Stimulated activated CD8-positive, alpha-beta memory T cell treated with anti-CD3 and anti-CD28 coated beads, Interleukin-4, amount 100 ng/mL, for 4 hours (primary cell): ENCODE results near the gene CSGALNACT2.
A peak's percentile ranks its signal among the peaks of the same experiment; 100 is the strongest.

Experiments
- DNase-seq, 2 donors: peaks; one replicate each; pipeline ENCODE4 v3.0.0-alpha.2; 2020; ENCODE audit warnings: low read depth in 2 of 2, low spot score in 1 of 2

CSGALNACT2 gene

GRCh38 chr10:43202224-43202656, 64.0 kb downstream of the CSGALNACT2 start:
- no peak for DNase-seq

- DNase-seq: peak in 1 of 2 donors; percentile 29
These were observed 64.6 kb downstream of the CSGALNACT2 start for GRCh38 chr10:43202657-43203447.

GRCh38 chr10:43203448-43204041, 65.3 kb downstream of the CSGALNACT2 start:
- no peak for DNase-seq

DNA sequence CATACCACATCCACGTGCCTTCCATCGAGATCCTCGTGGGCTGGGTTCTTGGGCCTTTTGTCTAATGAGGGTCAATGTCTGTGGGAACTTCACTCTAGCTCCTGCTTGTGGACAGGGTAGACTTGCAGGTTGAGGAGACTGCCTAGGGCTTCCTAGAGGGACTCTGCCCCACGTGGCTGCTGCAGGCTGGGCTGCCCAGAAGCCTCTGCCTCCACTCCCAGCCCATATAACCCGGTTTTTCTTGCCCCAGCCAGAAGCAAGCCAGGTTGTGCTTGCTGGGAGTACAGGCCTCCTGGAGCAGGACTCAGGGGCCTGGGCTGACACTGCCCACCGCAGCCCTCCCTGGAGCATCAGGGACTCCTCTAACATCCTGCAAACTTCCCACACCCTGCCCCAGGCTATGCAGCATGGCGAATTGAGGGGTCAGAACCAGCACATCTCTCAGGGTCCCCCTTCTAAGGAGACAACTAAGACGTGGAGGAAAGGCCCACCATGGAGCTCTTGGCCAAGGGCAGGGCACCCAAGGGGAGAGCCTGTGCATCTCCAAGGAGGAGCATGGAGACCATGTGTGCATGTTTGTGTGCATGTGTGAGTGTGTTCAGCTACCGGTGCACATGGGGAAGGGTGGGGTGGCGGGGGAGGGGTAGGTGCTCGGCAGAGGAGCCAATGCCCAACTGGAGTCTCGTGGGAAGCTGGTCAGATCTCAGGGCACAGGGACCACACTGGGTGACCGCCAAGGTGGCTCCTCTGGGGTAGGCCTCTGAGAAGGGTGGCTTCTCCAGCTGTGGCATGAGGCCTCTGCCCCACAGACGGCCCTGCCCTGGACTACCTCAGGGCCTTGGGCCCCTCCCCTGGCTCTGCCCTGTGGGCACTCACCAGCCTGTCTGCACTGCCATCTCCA, 66.0 kb downstream of the CSGALNACT2 start:
- DNase-seq: no peak

DNA sequence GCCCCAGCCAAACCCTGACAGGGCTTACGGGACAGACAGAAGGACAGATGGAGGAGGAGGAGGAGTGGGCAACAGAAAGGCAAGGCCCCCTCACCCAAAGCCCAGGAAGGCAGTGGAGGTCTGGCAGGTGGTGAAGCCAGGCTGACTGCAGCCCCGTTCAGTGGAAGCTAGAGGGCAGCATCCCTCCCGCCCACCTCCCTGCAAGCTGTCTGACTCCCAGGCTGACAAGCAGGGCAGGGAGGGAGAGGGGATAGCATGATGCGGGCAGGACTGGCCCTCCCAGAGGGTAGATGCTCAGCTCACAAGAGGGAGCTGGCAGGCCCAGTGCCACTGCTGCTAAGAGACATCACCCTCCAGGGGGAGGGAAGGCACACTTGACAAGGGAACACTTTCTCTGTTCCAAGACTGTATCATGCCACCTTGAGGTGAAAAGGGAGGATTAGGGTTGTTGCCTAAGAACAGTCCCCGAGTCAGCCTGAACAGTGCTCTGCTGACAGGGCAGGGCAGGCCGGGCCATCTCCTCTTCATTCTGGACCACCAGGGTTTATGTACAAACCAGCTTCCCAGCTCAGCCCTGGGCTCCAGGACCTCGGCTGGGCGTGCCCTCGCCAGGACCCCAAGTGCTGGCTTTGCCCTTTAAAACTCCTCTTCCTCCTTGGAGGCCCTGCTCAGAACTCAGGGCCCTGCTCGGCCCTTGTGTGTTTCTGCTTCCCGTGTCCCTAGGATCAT, 66.9 kb downstream of the CSGALNACT2 start:
- no peak for DNase-seq

- no peak for DNase-seq
These were observed 67.6 kb downstream of the CSGALNACT2 start for GRCh38 chr10:43205681-43206390.

DNA sequence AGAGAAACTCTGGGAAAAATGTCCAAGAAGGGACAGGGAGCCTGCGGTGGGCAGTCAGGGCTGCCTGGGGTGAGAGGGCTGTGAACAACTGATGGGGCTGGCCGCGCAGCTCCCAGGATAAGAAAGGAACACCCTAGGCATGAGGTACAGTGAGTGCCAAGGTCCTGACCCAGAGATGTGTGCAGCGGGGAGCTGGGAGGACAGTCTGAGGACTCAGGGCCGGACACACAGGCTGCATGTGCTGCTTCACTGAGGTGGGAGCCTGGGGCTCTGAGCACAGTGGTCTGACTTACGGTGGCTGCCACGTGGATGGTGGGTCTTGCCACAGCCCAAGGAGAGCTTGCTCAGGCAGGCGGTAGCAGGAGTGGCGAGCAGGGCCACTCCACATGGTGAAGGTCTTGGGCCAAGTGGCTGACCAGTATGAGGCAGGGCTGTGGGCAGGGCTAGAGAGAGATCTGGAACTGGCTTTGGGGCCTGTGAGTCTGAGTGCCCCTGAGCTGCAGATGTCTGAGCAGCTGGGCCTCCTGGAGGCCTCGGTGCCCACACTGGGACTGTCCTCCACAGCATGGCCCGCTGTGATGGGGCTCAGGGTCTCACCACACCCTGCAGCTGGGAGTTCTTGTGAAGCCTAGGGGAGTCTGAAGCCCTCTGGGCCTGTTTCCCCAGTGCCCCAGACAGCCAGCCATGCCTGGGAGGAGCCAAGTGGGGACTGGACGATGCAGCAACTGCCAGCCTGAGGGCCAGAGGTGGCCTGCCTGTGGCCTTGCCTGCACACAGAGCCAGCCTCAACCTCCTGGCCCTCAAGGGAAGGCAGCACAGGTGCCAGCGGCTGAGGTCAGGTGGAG, 68.4 kb downstream of the CSGALNACT2 start:
- DNase-seq: no peak

GRCh38 chr10:43208147-43209073, 70.2 kb downstream of the CSGALNACT2 start:
- no peak for DNase-seq

- no peak for DNase-seq
These were observed 70.8 kb downstream of the CSGALNACT2 start for GRCh38 chr10:43209074-43209455.

GRCh38 chr10:43209651-43210141, 71.5 kb downstream of the CSGALNACT2 start:
- no peak for DNase-seq

GRCh38 chr10:43210556-43210955, 72.3 kb downstream of the CSGALNACT2 start:
- DNase-seq: no peak

- DNase-seq: no peak
These were observed 72.8 kb downstream of the CSGALNACT2 start for GRCh38 chr10:43211030-43211429.

- DNase-seq: no peak
These were observed 73.3 kb downstream of the CSGALNACT2 start for GRCh38 chr10:43211431-43212042.

DNA sequence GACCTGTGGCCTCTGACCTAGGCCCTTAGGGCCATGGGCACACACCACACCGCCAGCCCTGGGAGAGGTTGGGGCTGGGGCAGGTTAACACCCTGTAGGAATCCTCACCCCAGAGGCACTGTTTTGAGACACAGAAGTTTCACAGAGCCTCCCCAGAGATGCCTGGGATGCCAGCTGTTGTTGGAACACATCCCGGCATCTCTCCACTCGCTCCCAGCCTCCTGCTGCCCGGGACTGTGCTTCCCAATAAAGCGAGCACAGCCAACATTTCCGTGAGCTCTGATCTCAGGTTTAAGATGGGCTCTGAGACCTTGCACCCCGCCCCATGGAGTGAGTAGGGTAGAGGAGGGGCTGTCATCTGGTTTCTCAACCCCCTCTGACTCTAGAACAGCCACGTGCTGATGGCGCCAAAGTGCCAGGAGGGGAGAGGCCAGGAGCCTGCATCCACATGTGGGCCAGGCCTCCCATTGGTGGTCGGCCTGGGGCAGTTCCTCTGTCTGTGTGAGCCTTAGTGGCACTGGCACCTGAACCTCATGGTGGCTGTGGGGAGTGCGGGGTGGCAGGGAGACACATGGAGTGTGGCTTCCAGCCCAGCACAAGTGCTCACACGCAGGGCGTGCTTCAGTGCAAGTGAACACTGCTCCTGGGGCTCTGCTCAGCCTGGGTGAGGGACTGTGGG, 73.9 kb downstream of the CSGALNACT2 start:
- DNase-seq: no peak

GRCh38 chr10:43214071-43214955, 76.1 kb downstream of the CSGALNACT2 start:
- no peak for DNase-seq

DNA sequence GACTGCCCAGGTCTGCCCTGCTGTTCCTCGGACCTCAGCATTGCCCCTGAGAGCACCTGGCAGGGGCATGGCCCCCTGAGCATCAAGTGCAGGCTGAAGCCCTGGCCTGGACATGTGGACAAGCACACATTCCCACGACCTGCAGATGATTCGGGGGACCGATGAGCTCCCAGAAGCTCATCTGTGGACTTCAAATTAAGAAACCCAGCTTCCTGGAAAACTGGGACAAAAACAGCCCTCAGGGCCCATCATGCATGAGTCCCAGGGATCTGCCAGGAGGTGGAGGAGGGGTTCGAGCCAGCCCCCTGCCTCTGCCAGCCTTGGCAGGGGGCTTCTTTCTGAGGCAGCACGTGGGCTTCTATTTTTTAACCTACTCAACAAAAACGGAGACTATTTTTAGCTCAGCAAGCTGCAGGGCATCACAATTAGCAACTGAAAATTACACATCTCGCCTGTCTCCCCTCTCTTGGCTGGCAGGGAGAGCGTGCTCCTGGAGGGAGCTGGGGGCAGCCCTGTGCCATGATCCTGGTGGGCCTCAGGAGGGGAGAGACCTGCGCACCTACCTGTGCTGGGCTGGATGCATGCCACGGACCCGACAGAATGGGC, 76.8 kb downstream of the CSGALNACT2 start:
- no peak for DNase-seq
